Measurements from ENCODE around the gene ADGRF1.
"Not testable (repeated sequence)": the region's sequence is repeated elsewhere in the genome, so short reads cannot be mapped to it uniquely, and the experiment has no call there.

ADGRF1 gene

GRCh38 chr6:47019941-47020340 is 22.2 kb downstream of the ADGRF1 start:
- no peak for DNase-seq

DNA sequence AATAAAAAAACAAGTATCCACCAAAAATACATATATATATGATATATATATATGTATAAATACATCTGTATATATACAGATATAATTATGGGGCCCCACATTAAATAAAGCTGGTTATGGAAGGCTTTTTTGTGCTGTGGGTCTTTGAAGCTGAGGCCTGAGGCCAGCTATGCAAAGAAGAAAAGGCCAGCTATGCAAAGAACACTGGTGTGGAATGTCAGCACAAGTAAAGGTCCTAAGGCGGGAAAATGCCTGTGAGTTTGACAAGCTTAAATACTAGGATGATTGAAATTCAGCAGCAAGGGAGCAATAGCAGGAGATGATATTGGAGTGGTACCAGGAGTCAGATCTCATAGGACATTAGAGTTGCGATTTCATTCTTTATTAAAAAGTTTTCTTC is 25.2 kb downstream of the ADGRF1 start:
- no peak for DNase-seq

- no peak for DNase-seq
Observed at GRCh38 chr6:47016261-47016660, 25.9 kb downstream of the ADGRF1 start.

DNA sequence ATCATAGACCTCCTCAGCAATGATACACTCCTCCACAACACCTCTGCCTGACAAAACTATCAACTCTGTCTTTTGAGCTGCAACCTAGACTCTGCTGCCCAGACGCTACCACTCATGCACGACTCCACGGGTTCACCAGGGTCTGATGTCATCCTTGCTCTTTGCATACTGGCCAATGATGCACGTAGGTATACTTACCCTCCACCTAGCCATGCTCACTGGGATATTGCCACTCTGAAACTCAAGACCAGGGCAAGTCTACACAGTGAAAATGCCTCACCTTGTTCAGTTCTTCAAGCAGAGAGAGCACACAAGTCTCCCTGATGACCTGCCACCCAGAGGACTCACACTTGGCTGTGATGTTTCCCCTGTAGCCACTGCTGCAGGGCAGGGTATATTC is 27.7 kb downstream of the ADGRF1 start:
- DNase-seq = no peak

GRCh38 chr6:47009583-47009982 is 32.5 kb downstream of the ADGRF1 start:
- DNase-seq = no peak

DNA sequence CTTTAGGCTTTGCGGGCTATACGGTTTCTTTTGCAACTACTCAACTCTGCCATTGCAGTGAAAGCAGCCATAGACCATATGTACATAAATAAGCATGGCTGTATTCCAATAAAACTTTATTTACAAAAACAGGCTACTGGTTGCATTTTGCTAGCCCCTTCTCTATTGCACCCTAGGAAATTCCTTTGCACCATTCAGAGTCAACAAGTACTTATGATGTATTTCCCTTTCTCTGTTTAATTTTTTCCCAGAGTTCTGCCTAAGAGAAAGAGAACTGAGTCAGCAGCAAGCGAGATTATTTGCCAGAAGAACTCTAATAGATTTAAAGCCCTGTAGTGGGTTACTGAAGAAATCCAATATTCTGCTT is 33.8 kb downstream of the ADGRF1 start:
- no peak for DNase-seq

DNA sequence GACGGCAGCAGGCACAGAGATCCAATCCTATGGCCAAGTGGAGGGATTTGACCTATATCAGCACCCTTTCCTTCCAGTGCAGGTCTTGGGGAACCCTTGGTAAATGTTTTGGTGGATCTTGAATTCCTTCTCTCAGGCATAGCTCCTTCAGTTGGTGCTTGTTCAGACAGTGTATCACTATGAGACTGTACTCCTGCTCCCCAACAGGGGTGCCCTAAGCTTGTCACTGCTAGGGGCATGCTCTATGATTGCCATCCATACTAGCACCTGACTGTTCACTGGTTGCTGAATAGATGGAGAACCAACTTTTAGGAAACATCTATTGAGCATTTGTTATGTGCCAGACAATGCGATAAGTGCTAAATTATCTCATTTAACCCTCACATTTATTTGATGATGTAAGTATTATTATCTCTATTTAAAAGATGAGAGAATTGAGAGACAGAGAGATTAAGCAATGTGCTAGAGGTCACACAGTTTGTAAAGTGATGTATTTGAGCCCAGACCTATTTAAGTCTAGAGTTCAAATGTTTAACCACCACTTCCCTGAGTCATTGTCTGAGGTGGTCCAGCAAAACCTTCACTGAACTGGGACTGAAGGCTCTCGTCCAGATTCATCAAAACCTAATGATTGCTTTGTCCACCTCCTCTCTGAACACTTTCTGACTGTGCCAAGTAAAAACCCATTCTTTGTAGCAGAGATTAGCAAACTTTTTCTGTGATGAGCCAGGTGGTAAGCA is 34.3 kb downstream of the ADGRF1 start:
- DNase-seq = no peak

DNA sequence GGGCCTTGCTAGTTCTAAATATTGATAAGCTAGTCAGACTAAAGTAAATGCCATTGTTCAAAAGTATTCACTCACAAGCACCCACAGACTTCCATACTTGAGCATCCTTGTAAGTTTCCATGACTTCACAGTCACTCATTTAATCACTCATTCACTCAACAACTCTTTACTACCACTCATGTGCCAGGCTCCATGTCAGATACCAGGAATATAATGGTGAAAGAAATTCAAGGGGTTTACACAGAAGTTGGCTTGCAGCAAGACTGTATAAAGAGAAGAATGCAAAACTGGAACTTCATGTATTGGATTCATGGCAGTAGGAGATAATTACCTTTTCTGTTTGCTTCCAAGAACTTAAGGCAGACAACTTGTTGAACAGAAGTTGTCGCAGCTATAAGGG is 36.6 kb downstream of the ADGRF1 start:
- no peak for DNase-seq

- no peak for DNase-seq
Observed at GRCh38 chr6:47004463-47004862, 37.7 kb downstream of the ADGRF1 start.

GRCh38 chr6:47000842-47001241 is 41.3 kb downstream of the ADGRF1 start:
- no peak for DNase-seq

- no peak for DNase-seq
Observed at GRCh38 chr6:46998436-46999017, 43.6 kb downstream of the ADGRF1 start.

DNA sequence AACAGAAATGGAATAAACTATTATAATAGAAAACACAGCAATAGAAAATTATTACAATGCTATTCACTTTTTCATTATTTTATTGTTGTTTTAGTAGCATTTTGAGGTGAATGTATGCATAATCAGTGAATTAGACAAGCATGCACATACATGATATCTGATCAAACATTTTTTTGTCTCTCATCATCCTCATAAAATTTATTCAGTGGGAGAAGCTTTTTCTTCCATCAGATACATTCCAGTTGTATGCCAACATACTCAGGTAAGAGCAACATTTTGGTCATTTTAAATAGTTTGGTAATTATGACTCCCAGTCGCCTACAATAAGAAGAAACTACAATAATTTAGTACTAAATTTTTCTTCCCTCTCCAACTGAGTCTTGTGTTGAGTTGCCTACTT is 44.5 kb downstream of the ADGRF1 start:
- no peak for DNase-seq

DNA sequence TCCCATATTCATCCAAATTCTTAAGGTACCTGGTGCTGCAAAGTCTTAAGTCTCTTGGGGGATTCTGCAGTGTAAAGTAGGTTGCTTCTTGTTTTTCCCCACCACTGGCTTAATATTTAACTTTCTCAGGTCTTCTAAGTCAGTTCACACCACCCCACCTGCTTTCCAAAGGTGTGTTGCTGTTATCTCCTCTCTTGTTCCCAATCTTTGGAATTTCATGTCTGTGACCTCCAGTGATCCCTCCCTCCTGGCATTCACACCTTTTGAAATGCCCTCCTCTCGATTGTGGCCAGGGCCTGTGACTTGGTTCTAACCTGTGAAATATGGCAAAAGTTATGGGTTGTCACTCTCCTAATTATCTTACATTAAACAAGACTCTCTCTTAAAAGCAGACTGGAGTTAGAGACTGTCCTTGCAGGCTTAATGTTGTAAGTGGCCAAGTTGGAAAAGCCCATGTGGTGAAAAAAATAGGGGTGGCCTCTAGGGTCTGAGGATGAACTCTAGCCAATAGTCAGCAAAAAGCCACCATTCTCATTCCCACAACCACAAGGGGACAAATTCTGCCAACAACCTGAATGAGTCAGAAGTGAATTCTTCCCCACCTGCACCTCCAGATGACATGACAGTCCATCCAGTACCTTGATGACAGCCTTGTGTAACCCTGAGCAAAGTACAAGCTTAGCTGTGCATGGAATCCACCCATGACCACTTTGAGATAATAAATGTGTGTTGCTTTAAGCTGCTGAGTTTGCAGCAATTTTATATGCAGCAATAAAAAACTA is 45.1 kb downstream of the ADGRF1 start:
- no peak for DNase-seq

GRCh38 chr6:46994933-46995332 is 47.2 kb downstream of the ADGRF1 start:
- no peak for DNase-seq

GRCh38 chr6:46993846-46994245 is 48.3 kb downstream of the ADGRF1 start:
- peak; percentile 78 for DNase-seq

DNA sequence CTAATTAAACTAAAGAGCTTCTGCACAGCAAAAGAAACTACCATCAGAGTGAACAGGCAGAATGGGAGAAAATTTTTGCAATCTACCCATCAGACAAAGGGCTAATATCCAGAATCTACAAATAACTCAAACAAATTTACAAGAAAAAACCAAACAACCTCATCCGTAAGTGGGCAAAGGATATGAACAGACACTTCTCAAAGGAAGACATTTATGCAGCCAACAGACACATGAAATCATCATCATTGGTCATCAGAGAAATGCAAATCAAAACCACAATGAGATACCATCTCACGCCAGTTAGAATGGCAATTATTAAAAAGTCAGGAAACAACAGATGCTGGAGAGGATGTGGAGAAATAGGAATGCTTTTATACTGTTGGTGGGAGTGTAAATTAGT is 49.7 kb downstream of the ADGRF1 start:
- not testable (repeated sequence) for DNase-seq

DNA sequence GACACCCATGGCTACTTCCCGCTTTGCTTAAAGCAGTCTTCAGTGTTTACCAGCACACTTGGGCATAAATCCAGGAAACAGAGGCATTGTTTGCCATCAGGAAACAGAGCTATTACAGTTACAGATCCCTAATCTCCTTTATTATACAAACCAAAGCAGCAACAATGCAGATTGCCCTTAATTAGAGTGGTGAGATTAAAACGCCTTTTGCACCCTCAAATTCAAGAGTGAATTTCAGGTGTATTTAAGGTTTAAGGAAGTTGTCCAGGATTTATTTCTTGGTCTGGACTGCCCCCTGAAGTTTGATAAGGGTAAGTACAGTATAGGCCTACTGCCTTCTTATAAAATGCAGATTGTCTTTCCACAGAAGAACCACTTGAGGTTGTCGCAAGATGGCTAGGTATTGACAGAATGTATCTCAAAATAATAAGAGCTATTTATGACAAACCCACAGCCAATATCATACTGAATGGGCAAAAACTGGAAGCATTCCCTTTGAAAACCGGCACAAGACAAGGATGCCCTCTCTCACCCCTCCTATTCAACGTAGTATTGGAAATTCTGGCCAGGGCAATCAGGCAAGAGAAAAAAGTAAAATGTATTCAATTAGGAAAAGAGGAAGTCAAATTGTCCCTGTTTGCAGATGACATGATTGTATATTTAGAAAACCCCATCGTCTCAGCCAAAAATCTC is 51.2 kb downstream of the ADGRF1 start:
- DNase-seq = not testable (repeated sequence)

- DNase-seq = no peak
Observed at GRCh38 chr6:46990031-46990644, 52.0 kb downstream of the ADGRF1 start.

DNA sequence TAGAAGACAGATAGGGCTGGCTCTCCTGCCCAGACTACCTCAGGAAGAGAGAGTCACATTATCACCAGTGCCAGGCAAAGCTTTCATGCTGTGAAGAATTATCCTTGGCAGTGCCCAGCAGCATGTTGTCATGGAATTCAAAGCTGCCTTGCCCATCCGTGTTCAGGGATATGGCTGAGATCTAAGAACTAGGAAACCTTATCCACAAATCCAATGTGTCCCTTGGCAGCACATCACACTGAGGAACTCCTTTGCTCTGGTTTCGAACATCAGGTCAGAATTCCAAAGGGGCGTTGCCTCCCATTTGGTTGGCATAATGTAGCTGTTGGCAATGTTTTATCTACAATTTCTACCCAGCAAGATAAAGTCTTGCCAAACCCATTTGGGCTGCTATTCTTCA is 52.7 kb downstream of the ADGRF1 start:
- DNase-seq = no peak

DNA sequence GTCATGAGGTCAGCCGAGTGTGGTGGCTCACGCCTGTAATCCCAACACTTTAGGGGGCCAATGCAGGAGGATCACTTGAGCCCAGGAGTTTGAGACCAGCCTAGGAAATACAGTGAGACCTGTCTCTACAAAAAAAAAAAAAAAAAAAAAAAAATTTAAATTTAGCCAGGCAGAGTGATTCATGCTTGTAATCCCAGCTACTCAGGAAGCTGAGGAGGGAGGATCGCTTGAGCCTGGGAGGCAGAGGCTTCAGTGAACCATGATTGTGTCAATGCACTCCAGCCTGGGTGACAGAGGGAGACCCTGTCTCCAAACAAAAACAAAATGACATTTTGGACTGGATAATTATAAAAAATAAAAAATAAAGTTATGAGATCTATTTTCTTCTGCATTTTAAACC is 56.2 kb downstream of the ADGRF1 start:
- peak; percentile 69 for DNase-seq

- peak; percentile 81 for DNase-seq
Observed at GRCh38 chr6:46983007-46983411, 59.1 kb downstream of the ADGRF1 start.

- DNase-seq = no peak
Observed at GRCh38 chr6:46979206-46979605, 62.9 kb downstream of the ADGRF1 start.

- DNase-seq = no peak
Observed at GRCh38 chr6:46974786-46975185, 67.3 kb downstream of the ADGRF1 start.

Measured in islet precursor cell (in vitro differentiated cells).